Type B pancreatic cell (in vitro differentiated cells): Measurements from ENCODE around the gene CLMP. TPM values are rescaled to one million over a fixed set of nuclear protein-coding genes. Genes with fewer than 3 reads are reported as not detected.
A peak's percentile ranks its signal among the peaks of the same experiment; 100 is the strongest.
"Not testable (repeated sequence)": the region's sequence is repeated elsewhere in the genome, so short reads cannot be mapped to it uniquely, and the experiment has no call there.

Source experiments
- DNase-seq: peaks from one replicate; pipeline ENCODE4 v3.0.0; 2021; ENCODE audit warnings: mixed read lengths; ENCODE audit not compliant: unreplicated experiment; ENCODE audit errors: extremely low spot score
- H3K27ac Mint-ChIP-seq: 2 replicates; pipeline ENCODE4 v1.8.0; 2021; ENCODE audit warnings: mild to moderate bottlenecking, mixed read lengths
- H3K27me3 Mint-ChIP-seq: 2 replicates; pipeline ENCODE4 v1.8.0; 2021; ENCODE audit warnings: mixed read lengths
- H3K36me3 Mint-ChIP-seq: 2 replicates; pipeline ENCODE4 v1.8.0; 2021; ENCODE audit warnings: mixed read lengths
- H3K4me1 Mint-ChIP-seq: one replicate; pipeline ENCODE4 v1.8.0; 2021; ENCODE audit warnings: mixed read lengths; ENCODE audit not compliant: unreplicated experiment
- H3K4me3 Mint-ChIP-seq: 2 replicates; pipeline ENCODE4 v1.8.0; 2021; ENCODE audit warnings: mild to moderate bottlenecking, mixed read lengths
- H3K9me3 Mint-ChIP-seq: 2 replicates; pipeline ENCODE4 v1.8.0; 2021; ENCODE audit warnings: mixed read lengths
- total RNA-seq: library from RNA; stranded (reverse); gene quantifications from 2 replicates; pipeline ENCODE4 v1.2.1, GENCODE V29; 2021; ENCODE audit warnings: low replicate concordance
- TF ChIP-seq, protein P1 (sequence below): fragments of 200-600 bp; sonication (generic); conservative IDR thresholded peaks from 2 replicates; pipeline ENCODE4 v1.5.0; 2021; ENCODE audit warnings: antibody characterized with exemption, mild to moderate bottlenecking

The CLMP gene
- total RNA-seq, 1 donor from 2014 or later, result 65.7 TPM

DNA sequence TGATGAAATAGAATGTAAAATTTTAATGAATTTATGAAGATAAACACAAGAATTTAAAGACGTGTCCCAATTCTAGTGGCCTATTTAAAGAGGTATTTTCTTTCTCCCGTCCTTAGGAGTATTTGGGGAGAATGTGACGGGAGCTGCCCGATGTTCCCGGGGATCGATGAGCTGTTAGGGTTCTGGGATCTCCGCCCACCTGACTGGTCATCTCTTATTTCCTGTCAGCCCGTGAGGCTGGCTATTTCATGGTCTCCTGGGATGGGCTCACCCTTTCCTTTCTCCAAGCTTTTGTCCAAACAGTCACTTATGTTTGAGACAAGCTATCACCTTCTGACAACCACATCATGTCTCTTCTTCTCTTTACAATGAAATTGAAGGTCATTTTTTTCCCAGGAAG, 16.9 kb upstream of the CLMP start:
- H3K4me3 Mint-ChIP-seq, result no peak overlapping the region
- H3K36me3 Mint-ChIP-seq, result no peaks in the 10 kb centered on the region
- no peak overlapping the region for H3K27ac Mint-ChIP-seq
- TF ChIP-seq, protein P1, sequence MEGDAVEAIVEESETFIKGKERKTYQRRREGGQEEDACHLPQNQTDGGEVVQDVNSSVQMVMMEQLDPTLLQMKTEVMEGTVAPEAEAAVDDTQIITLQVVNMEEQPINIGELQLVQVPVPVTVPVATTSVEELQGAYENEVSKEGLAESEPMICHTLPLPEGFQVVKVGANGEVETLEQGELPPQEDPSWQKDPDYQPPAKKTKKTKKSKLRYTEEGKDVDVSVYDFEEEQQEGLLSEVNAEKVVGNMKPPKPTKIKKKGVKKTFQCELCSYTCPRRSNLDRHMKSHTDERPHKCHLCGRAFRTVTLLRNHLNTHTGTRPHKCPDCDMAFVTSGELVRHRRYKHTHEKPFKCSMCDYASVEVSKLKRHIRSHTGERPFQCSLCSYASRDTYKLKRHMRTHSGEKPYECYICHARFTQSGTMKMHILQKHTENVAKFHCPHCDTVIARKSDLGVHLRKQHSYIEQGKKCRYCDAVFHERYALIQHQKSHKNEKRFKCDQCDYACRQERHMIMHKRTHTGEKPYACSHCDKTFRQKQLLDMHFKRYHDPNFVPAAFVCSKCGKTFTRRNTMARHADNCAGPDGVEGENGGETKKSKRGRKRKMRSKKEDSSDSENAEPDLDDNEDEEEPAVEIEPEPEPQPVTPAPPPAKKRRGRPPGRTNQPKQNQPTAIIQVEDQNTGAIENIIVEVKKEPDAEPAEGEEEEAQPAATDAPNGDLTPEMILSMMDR, result no peak
- peaks cover 4% of the 10 kb centered on the region for H3K9me3 Mint-ChIP-seq
- H3K27me3 Mint-ChIP-seq, result peaks cover 16% of the 10 kb centered on the region
- peaks cover 36% of the 10 kb centered on the region for H3K4me1 Mint-ChIP-seq
- no peak for DNase-seq

DNA sequence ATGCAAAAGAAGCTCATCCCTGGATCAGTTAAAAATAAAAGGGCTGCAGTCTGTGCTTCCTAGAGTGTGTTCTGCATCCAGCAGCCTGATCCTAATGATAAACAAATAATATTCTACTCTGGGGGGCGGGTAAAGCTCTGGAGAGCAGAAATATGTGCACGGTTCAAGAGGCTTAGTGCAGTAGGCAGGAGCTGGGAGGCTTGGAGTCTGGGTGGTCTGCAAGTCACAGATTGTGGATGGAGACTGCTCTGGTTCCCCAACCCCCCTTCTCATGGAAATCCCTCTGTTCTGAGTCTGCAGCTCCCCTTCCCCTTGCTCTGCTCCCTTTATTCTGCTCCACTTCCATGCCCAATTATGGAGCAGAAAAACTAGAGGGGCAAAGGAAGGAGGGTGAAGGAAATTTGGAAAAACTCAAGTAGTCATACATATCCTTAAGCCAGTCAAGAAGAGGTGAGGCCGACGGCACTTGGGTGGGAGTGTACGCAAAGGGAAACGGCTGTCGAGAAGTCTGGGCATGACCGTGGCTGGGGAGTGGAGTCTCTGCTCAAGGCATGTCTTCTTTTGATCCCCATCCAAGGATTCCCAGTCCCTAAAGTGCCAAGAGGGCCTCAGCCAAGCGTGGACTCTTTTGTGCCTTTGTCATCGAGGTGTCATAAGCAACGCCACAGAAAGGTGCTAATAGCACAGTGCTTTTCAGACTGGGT, 16.3 kb upstream of the CLMP start:
- Mint-ChIP-seq H3K27me3 (peaks cover 19% of the 10 kb centered on the region), H3K27ac (no peak overlapping the region), H3K4me3 (no peak overlapping the region), H3K9me3 (peaks cover 4% of the 10 kb centered on the region), H3K4me1 (peaks cover 43% of the 10 kb centered on the region), H3K36me3 (no peaks in the 10 kb centered on the region)
- TF ChIP-seq, protein P1, result no peak
- no peak for DNase-seq

DNA sequence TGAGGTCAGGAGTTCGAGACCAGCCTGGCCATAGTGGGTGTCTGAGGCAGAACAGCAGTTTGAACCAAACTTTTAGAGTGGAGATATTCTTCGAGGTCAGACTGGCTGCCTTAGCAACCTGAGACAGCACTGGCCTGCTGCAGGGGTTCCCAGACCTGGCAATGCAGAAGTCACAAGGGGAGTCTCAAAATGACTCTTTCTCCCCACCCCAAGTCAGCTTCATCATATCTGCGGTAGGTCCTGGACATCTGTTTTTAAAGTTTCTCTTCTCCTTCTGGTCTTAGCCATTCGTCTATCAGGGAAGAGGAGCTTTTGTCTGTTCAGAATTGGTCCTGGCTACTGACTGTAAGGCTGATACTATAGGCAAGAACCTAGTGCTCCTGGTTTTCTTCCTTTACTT, 14.5 kb upstream of the CLMP start:
- H3K9me3 Mint-ChIP-seq, result peaks cover 4% of the 10 kb centered on the region
- TF ChIP-seq, protein P1, result no peak
- no peak for DNase-seq
- H3K27ac Mint-ChIP-seq, result no peak overlapping the region
- H3K27me3 Mint-ChIP-seq, result peaks cover 23% of the 10 kb centered on the region
- no peaks in the 10 kb centered on the region for H3K36me3 Mint-ChIP-seq
- H3K4me3 Mint-ChIP-seq, result no peak overlapping the region
- H3K4me1 Mint-ChIP-seq, result peaks cover 45% of the 10 kb centered on the region

DNA sequence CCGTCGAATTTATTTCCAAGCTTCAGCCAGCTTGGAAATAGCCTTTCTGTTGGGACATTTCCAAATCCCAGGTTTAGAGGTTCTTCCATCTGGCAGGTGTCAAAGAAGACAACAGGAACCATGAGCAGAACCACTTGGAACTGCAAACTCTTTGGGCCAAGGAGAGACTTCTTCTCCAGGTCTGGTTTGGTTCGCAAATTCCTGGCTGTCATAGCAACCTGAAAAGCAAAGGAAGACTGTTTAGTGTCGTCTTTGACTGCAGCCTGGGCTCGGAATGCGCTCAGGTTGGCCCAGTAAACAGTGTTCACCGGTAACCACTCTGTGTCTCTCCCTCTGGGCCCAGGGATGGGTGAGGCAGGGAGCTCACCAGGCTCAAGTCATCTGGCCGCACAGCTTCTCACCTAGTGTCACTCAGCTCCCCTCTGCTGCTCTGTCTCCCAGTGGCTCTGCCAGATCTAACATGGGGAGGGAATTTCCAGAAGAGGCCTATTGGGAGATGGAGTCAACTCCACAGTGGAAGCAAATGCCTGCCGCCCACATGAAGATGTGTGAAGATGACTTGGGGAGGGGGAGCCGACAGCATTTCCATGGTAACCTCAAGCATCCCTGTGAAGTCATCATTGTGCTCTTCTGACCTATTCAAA, 11.9 kb upstream of the CLMP start:
- peak overlapping the region; percentile 66 for H3K27ac Mint-ChIP-seq
- peaks cover 52% of the 10 kb centered on the region for H3K4me1 Mint-ChIP-seq
- no peaks in the 10 kb centered on the region for H3K9me3 Mint-ChIP-seq
- peak overlapping the region; percentile 5 for H3K4me3 Mint-ChIP-seq
- no peak for DNase-seq
- peaks cover 19% of the 10 kb centered on the region for H3K27me3 Mint-ChIP-seq
- TF ChIP-seq, protein P1, result no peak
- H3K36me3 Mint-ChIP-seq, result no peaks in the 10 kb centered on the region

DNA sequence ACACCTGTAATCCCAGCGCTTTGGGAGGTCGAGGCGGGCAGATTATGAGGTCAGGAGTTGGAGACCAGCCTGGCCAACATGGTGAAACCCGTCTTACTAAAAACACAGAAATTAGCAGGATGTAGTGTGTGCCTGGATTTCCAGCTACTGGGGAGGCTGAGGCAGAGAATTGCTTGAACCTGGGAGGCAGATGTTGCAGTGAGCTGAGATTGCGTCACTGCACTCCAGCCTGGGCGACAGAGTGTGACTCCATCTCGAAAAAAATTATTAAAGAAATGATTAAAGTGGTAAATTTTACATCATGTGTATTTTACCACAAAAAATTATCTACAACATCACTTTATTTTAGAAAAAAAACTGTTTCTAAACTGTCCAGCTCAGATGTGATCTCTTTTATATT, 11.0 kb upstream of the CLMP start:
- Mint-ChIP-seq H3K4me1 (peaks cover 50% of the 10 kb centered on the region), H3K27me3 (peaks cover 19% of the 10 kb centered on the region)
- H3K27ac Mint-ChIP-seq, H3K36me3 Mint-ChIP-seq, H3K4me3 Mint-ChIP-seq, H3K9me3 Mint-ChIP-seq, DNase-seq: not testable (repeated sequence)

DNA sequence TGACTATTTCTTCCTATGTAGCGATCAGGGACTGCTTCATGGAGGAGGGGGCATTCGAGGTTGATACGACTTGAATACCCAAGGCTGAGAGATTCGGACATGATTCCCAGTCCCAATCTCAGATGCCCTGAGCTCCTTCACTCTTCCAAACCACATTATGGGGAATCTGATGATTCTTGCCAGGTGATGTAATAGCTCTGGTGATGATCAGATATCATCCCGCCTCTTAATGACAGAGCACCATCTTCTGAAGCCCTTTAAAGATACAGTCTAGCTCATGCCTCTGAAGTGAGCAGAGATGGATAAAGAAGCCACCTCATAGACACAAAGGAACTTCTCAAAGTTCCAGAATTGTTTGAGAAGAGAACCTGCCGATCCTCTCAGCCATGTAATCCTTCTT, 8.9 kb upstream of the CLMP start:
- Mint-ChIP-seq H3K9me3 (no peaks in the 10 kb centered on the region), H3K4me3 (no peak overlapping the region), H3K27me3 (peaks cover 24% of the 10 kb centered on the region), H3K27ac (no peak overlapping the region), H3K36me3 (no peaks in the 10 kb centered on the region), H3K4me1 (peaks cover 42% of the 10 kb centered on the region)
- TF ChIP-seq, protein P1, result no peak
- no peak for DNase-seq
